Ishikawa (cell line): ENCODE measurements around the gene FARSA.

Source experiments
- CEBPB ChIP-seq: IDR thresholded peaks from 2 replicates; pipeline ENCODE4 v1.6.1; 2012
- EP300 ChIP-seq: IDR thresholded peaks from 2 replicates; pipeline ENCODE4 v1.6.1; 2012; ENCODE audit warnings: borderline replicate concordance
- NFIC ChIP-seq: IDR thresholded peaks from 2 replicates; pipeline ENCODE4 v1.6.1; 2012
- TAF1 ChIP-seq: IDR thresholded peaks from 2 replicates; pipeline ENCODE4 v1.6.1; 2012; ENCODE audit warnings: low read depth, mild to moderate bottlenecking
- TCF12 ChIP-seq: IDR thresholded peaks from 2 replicates; pipeline ENCODE4 v1.6.1; 2012; ENCODE audit warnings: low read depth
- YY1 ChIP-seq: IDR thresholded peaks from 2 replicates; pipeline ENCODE4 v1.6.1; 2012; ENCODE audit warnings: low read depth
- TF ChIP-seq, protein P1 (sequence below): IDR thresholded peaks from 2 replicates; pipeline ENCODE4 v1.6.1; 2012; ENCODE audit warnings: low read depth, mild to moderate bottlenecking

- TF ChIP-seq EP300 (no peak), TCF12 (no peak), NFIC (no peak), CEBPB (no peak), YY1 (no peak), TAF1 (no peak)
- TF ChIP-seq, protein P1, sequence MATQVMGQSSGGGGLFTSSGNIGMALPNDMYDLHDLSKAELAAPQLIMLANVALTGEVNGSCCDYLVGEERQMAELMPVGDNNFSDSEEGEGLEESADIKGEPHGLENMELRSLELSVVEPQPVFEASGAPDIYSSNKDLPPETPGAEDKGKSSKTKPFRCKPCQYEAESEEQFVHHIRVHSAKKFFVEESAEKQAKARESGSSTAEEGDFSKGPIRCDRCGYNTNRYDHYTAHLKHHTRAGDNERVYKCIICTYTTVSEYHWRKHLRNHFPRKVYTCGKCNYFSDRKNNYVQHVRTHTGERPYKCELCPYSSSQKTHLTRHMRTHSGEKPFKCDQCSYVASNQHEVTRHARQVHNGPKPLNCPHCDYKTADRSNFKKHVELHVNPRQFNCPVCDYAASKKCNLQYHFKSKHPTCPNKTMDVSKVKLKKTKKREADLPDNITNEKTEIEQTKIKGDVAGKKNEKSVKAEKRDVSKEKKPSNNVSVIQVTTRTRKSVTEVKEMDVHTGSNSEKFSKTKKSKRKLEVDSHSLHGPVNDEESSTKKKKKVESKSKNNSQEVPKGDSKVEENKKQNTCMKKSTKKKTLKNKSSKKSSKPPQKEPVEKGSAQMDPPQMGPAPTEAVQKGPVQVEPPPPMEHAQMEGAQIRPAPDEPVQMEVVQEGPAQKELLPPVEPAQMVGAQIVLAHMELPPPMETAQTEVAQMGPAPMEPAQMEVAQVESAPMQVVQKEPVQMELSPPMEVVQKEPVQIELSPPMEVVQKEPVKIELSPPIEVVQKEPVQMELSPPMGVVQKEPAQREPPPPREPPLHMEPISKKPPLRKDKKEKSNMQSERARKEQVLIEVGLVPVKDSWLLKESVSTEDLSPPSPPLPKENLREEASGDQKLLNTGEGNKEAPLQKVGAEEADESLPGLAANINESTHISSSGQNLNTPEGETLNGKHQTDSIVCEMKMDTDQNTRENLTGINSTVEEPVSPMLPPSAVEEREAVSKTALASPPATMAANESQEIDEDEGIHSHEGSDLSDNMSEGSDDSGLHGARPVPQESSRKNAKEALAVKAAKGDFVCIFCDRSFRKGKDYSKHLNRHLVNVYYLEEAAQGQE: no peak
These were observed 12.5 kb downstream of the FARSA start for GRCh38 chr19:12921047-12921446.
